HUES64 (cell line): ENCODE data around the gene PIWIL4.
"Not testable (repeated sequence)": the region's sequence is repeated elsewhere in the genome, so short reads cannot be mapped to it uniquely, and the experiment has no call there.

Experiments
- H3K27ac ChIP-seq: 2 replicates; pipeline ENCODE4 v1.7.0; 2013; ENCODE audit warnings: low read depth, low read length, inconsistent platforms
- H3K27me3 ChIP-seq: 2 replicates; pipeline ENCODE4 v1.6.1; 2013; ENCODE audit warnings: mild to moderate bottlenecking, low read length; ENCODE audit not compliant: insufficient read depth
- H3K36me3 ChIP-seq: 2 replicates; pipeline ENCODE4 v1.6.1; 2013; ENCODE audit warnings: mild to moderate bottlenecking, low read length; ENCODE audit not compliant: insufficient read depth
- H3K4me1 ChIP-seq: 2 replicates; pipeline ENCODE4 v1.6.1; 2013; ENCODE audit warnings: mild to moderate bottlenecking, low read length, moderate library complexity; ENCODE audit not compliant: insufficient read depth
- H3K4me3 ChIP-seq: 2 replicates; pipeline ENCODE4 v1.5.1; 2013; ENCODE audit warnings: mild to moderate bottlenecking, low read length, moderate library complexity
- H3K9ac ChIP-seq: 2 replicates; pipeline ENCODE4 v1.6.1; 2013; ENCODE audit warnings: mild to moderate bottlenecking, low read depth, low read length
- H3K9me3 ChIP-seq: 2 replicates; pipeline ENCODE4 v1.6.1; 2013; ENCODE audit warnings: low read depth, low read length; ENCODE audit not compliant: insufficient read depth
- WGBS: fragments of 150-250, 120-280 bp; methylation state at CpG from one replicate; pipeline ENCODE4 v1.1.7; 2013; ENCODE audit warnings: missing lambda C conversion rate; 5-methylcytosine and 5-hydroxymethylcytosine counted together

The PIWIL4 gene

GRCh38 chr11:94568200-94568599, 1.0 kb downstream of the PIWIL4 start:
- WGBS, result 96% methylated on average over 5 of the region's 5 CpGs
- no peaks in the 10 kb centered on the region for H3K27me3 ChIP-seq
- no peak overlapping the region for H3K27ac ChIP-seq
- no peak overlapping the region for H3K9ac ChIP-seq
- H3K36me3 ChIP-seq, result no peaks in the 10 kb centered on the region
- H3K9me3 ChIP-seq, result no peaks in the 10 kb centered on the region
- H3K4me3 ChIP-seq, result no peak overlapping the region
- H3K4me1 ChIP-seq, result peaks cover under 1% of the 10 kb centered on the region; the same call in 1 of the 2 replicates

GRCh38 chr11:94568717-94569116, 1.5 kb downstream of the PIWIL4 start:
- no peak overlapping the region for H3K9ac ChIP-seq
- 85% methylated on average over 3 of the region's 4 CpGs for WGBS
- H3K27me3 ChIP-seq, result no peaks in the 10 kb centered on the region
- H3K27ac ChIP-seq, result no peak overlapping the region
- no peak overlapping the region for H3K4me3 ChIP-seq
- no peaks in the 10 kb centered on the region for H3K9me3 ChIP-seq
- no peaks in the 10 kb centered on the region for H3K4me1 ChIP-seq
- no peaks in the 10 kb centered on the region for H3K36me3 ChIP-seq

GRCh38 chr11:94572975-94573374, 5.8 kb downstream of the PIWIL4 start:
- not testable (repeated sequence) for H3K4me1 ChIP-seq, H3K9me3 ChIP-seq, H3K27me3 ChIP-seq, H3K27ac ChIP-seq, H3K9ac ChIP-seq, H3K36me3 ChIP-seq, H3K4me3 ChIP-seq
- 100% methylated on average over 1 of the region's 2 CpGs for WGBS

GRCh38 chr11:94574193-94574961, 7.2 kb downstream of the PIWIL4 start:
- no peaks in the 10 kb centered on the region for H3K9me3 ChIP-seq
- H3K4me1 ChIP-seq, result no peaks in the 10 kb centered on the region
- H3K27ac ChIP-seq, result no peak overlapping the region
- no peak overlapping the region for H3K4me3 ChIP-seq
- no peak overlapping the region for H3K9ac ChIP-seq
- 74% methylated on average over 13 of the region's 13 CpGs for whole genome bisulfite sequencing
- H3K27me3 ChIP-seq, result 0 out of 2 replicates have a peak, but pooled peaks cover 2% of the 10 kb centered on the region
- H3K36me3 ChIP-seq, result no peaks in the 10 kb centered on the region

- H3K27me3 ChIP-seq, result 0 out of 2 replicates have a peak, but pooled peaks cover 2% of the 10 kb centered on the region
- 94% methylated on average over 5 of the region's 5 CpGs for WGBS
- H3K36me3 ChIP-seq, result no peaks in the 10 kb centered on the region
- H3K9ac ChIP-seq, result no peak overlapping the region
- no peaks in the 10 kb centered on the region for H3K4me1 ChIP-seq
- H3K4me3 ChIP-seq, result no peak overlapping the region
- H3K9me3 ChIP-seq, result no peaks in the 10 kb centered on the region
- no peak overlapping the region for H3K27ac ChIP-seq
These were observed 9.1 kb downstream of the PIWIL4 start for GRCh38 chr11:94576306-94576705.

GRCh38 chr11:94577841-94578240, 10.7 kb downstream of the PIWIL4 start:
- no peak overlapping the region for H3K4me3 ChIP-seq
- no peaks in the 10 kb centered on the region for H3K9me3 ChIP-seq
- no peak overlapping the region for H3K9ac ChIP-seq
- no peak overlapping the region for H3K27ac ChIP-seq
- H3K4me1 ChIP-seq, result no peaks in the 10 kb centered on the region
- 0 out of 2 replicates have a peak, but pooled peaks cover 2% of the 10 kb centered on the region for H3K27me3 ChIP-seq
- no peaks in the 10 kb centered on the region for H3K36me3 ChIP-seq
- whole genome bisulfite sequencing, result 86% methylated on average over 3 of the region's 3 CpGs

- H3K9ac ChIP-seq, result no peak overlapping the region
- H3K4me1 ChIP-seq, result no peaks in the 10 kb centered on the region
- WGBS, result 86% methylated on average over 1 of the region's 1 CpG
- H3K27me3 ChIP-seq, result no peaks in the 10 kb centered on the region
- no peaks in the 10 kb centered on the region for H3K9me3 ChIP-seq
- no peaks in the 10 kb centered on the region for H3K36me3 ChIP-seq
- no peak overlapping the region for H3K4me3 ChIP-seq
- H3K27ac ChIP-seq, result no peak overlapping the region
These were observed 14.8 kb downstream of the PIWIL4 start for GRCh38 chr11:94581926-94582325.

GRCh38 chr11:94583213-94583865, 16.2 kb downstream of the PIWIL4 start:
- H3K27ac ChIP-seq, result no peak overlapping the region
- no peak overlapping the region for H3K4me3 ChIP-seq
- H3K36me3 ChIP-seq, result no peaks in the 10 kb centered on the region
- peaks cover 4% of the 10 kb centered on the region; the same call in 1 of the 2 replicates for H3K4me1 ChIP-seq
- no peaks in the 10 kb centered on the region for H3K9me3 ChIP-seq
- no peaks in the 10 kb centered on the region for H3K27me3 ChIP-seq
- H3K9ac ChIP-seq, result no peak overlapping the region
- 88% methylated on average over 4 of the region's 4 CpGs for WGBS

- no peak overlapping the region for H3K27ac ChIP-seq
- no peaks in the 10 kb centered on the region for H3K9me3 ChIP-seq
- no peak overlapping the region for H3K9ac ChIP-seq
- no peak overlapping the region for H3K4me3 ChIP-seq
- H3K27me3 ChIP-seq, result no peaks in the 10 kb centered on the region
- WGBS, result 96% methylated on average over 3 of the region's 3 CpGs
- H3K4me1 ChIP-seq, result peaks cover 4% of the 10 kb centered on the region; the same call in 1 of the 2 replicates
- no peaks in the 10 kb centered on the region for H3K36me3 ChIP-seq
These were observed 16.8 kb downstream of the PIWIL4 start for GRCh38 chr11:94583866-94584500.

- no peak overlapping the region for H3K27ac ChIP-seq
- no peak overlapping the region for H3K4me3 ChIP-seq
- WGBS, result 98% methylated on average over 5 of the region's 5 CpGs
These were observed 17.8 kb downstream of the PIWIL4 start for GRCh38 chr11:94584978-94585377.

GRCh38 chr11:94585399-94585798, 18.2 kb downstream of the PIWIL4 start:
- Histone ChIP-seq H3K27ac (no peak overlapping the region), H3K9ac (no peak overlapping the region), H3K9me3 (no peaks in the 10 kb centered on the region), H3K4me1 (peaks cover 4% of the 10 kb centered on the region; the same call in 1 of the 2 replicates), H3K4me3 (no peak overlapping the region), H3K36me3 (no peaks in the 10 kb centered on the region), H3K27me3 (no peaks in the 10 kb centered on the region)
- 96% methylated on average over 2 of the region's 3 CpGs for WGBS

More at GRCh38 chr11:94584978-94585377, 17.8 kb downstream of the PIWIL4 start:
- Histone ChIP-seq H3K9ac (no peak overlapping the region), H3K36me3 (no peaks in the 10 kb centered on the region), H3K9me3 (no peaks in the 10 kb centered on the region), H3K4me1 (peaks cover 4% of the 10 kb centered on the region; the same call in 1 of the 2 replicates), H3K27me3 (no peaks in the 10 kb centered on the region)
